Neural progenitor cell (in vitro differentiated cells): Measurements from ENCODE around the gene SLC7A9.

Source experiments
- EZH2 ChIP-seq: fragments of 200-600 bp; sonication (generic); IDR thresholded peaks from 2 replicates; pipeline ENCODE4 v1.6.1; 2017; ENCODE audit warnings: antibody characterized with exemption, mild to moderate bottlenecking, moderate library complexity
- TF ChIP-seq, protein P1 (sequence below): fragments of 200-600 bp; sonication (generic); IDR thresholded peaks from 2 replicates; pipeline ENCODE4 v1.5.1; 2017; ENCODE audit warnings: antibody characterized with exemption, mild to moderate bottlenecking

DNA sequence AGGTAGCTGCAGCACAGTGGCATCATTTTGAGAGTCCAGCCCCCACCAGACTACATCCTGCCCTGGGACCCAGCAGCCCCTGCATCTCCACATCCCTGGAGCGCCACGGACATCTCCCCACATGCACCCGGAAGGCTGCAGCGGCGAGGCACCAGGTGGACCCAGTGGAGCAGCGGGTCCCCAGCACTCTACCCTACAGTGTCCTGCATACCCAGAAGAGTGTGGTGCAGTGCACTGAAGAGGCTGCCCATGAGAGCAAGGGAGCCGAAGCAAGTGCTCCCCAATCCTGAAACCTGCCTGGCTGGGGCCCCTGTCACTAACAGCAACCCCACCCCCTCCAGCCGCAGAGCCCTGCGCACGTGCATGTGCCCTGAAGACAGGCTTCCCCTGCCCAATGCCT is 21.3 kb upstream of the SLC7A9 start:
- TF ChIP-seq EZH2 = no peak
- TF ChIP-seq, protein P1, sequence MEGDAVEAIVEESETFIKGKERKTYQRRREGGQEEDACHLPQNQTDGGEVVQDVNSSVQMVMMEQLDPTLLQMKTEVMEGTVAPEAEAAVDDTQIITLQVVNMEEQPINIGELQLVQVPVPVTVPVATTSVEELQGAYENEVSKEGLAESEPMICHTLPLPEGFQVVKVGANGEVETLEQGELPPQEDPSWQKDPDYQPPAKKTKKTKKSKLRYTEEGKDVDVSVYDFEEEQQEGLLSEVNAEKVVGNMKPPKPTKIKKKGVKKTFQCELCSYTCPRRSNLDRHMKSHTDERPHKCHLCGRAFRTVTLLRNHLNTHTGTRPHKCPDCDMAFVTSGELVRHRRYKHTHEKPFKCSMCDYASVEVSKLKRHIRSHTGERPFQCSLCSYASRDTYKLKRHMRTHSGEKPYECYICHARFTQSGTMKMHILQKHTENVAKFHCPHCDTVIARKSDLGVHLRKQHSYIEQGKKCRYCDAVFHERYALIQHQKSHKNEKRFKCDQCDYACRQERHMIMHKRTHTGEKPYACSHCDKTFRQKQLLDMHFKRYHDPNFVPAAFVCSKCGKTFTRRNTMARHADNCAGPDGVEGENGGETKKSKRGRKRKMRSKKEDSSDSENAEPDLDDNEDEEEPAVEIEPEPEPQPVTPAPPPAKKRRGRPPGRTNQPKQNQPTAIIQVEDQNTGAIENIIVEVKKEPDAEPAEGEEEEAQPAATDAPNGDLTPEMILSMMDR = no peak
